ENCODE results near the gene TMPRSS9.

GRCh38 chr19:2451741-2452140 is 91.7 kb downstream of the TMPRSS9 start:
- TF ChIP-seq GATA2 (IDR thresholded peaks at IDR 0.05; ENCODE audit: low read depth, low read length), result no peak
- TF ChIP-seq GATA3 (IDR thresholded peaks at IDR 0.05; ENCODE audit: low read depth, low read length), result no peak

Data from SH-SY5Y (cell line).